NCI-H146 (cell line): ENCODE measurements around the gene TRIM69.
"Not testable (repeated sequence)": the region's sequence is repeated elsewhere in the genome, so short reads cannot be mapped to it uniquely, and the experiment has no call there.

Source experiments
- DNase-seq: peaks from one replicate; lab custom pipeline; 2025; lab: John Stamatoyannopoulos, UW

The TRIM69 gene

GRCh38 chr15:44736181-44736765, at the start of gene TRIM69:
TRIM69 (plus strand) TSS chr15:44736528; CDS start chr15:44736705, 177 bp downstream.
- DNase-seq: no peak

- DNase-seq: not testable (repeated sequence)
Measured at GRCh38 chr15:44689318-44689717, 47.0 kb upstream of the TRIM69 start.

- not testable (repeated sequence) for DNase-seq
Measured at GRCh38 chr15:44690245-44690644, 46.1 kb upstream of the TRIM69 start.

- DNase-seq: no peak
Measured at GRCh38 chr15:44692659-44693058, 43.7 kb upstream of the TRIM69 start.

- no peak for DNase-seq
Measured at GRCh38 chr15:44694416-44694815, 41.9 kb upstream of the TRIM69 start.

- no peak for DNase-seq
Measured at GRCh38 chr15:44695294-44695693, 41.0 kb upstream of the TRIM69 start.

- no peak for DNase-seq
Measured at GRCh38 chr15:44697014-44697413, 39.3 kb upstream of the TRIM69 start.

- DNase-seq: no peak
Measured at GRCh38 chr15:44698641-44699040, 37.7 kb upstream of the TRIM69 start.

GRCh38 chr15:44700676-44701075, 35.7 kb upstream of the TRIM69 start:
- DNase-seq: not testable (repeated sequence)

- DNase-seq: no peak
Measured at GRCh38 chr15:44705986-44706385, 30.3 kb upstream of the TRIM69 start.

GRCh38 chr15:44706401-44706800, 29.9 kb upstream of the TRIM69 start:
- DNase-seq: no peak

- no peak for DNase-seq
Measured at GRCh38 chr15:44706946-44707636, 29.2 kb upstream of the TRIM69 start.

GRCh38 chr15:44710236-44711095, 25.9 kb upstream of the TRIM69 start:
- no peak for DNase-seq

GRCh38 chr15:44711096-44711742, 25.1 kb upstream of the TRIM69 start, which contains the start of the genes B2M and PATL2:
B2M (plus strand) TSS chr15:44711517; CDS start chr15:44711547, 30 bp downstream.
PATL2 (minus strand) TSS chr15:44711323; CDS start chr15:44676490, 34,833 bp downstream.
- peak; percentile 89 for DNase-seq

GRCh38 chr15:44711743-44712345, 24.5 kb upstream of the TRIM69 start:
- DNase-seq: peak; percentile 24

- DNase-seq: peak; percentile 33
Measured at GRCh38 chr15:44712346-44713005, 23.9 kb upstream of the TRIM69 start.

- peak; percentile 27 for DNase-seq
Measured at GRCh38 chr15:44713006-44713966, 23.0 kb upstream of the TRIM69 start.

GRCh38 chr15:44715142-44715796, 21.1 kb upstream of the TRIM69 start:
- no peak for DNase-seq

- DNase-seq: no peak
Measured at GRCh38 chr15:44715797-44716334, 20.5 kb upstream of the TRIM69 start.
